Keratinocyte (primary cell): ENCODE data around the gene C10orf90. TPM values are rescaled to one million over a fixed set of nuclear protein-coding genes. Genes with fewer than 3 reads are reported as not detected.

ENCODE experiments used
- DNase-seq: peaks from one replicate; pipeline ENCODE4 v3.0.0-alpha.2; 2011; ENCODE audit warnings: low read depth, missing footprints, low spot score
- FAIRE-seq: peaks from 2 replicates; lab custom pipeline; 2011; peaks lifted over from hg19 to GRCh38; lab: Jason Lieb, UNC
- H2AFZ ChIP-seq: 2 replicates; pipeline ENCODE4 v1.6.0; 2012; ENCODE audit warnings: low read length, control low read depth, inconsistent platforms; ENCODE audit not compliant: control insufficient read depth
- H3K27ac ChIP-seq: 2 replicates; pipeline ENCODE4 v1.5.1; 2011; ENCODE audit warnings: low read length; ENCODE audit not compliant: control insufficient read depth, insufficient read depth
- H3K27me3 ChIP-seq: 3 replicates; pipeline ENCODE4 v1.6.0; 2011; ENCODE audit warnings: low read length; ENCODE audit not compliant: control insufficient read depth, insufficient read depth; ENCODE audit errors: extremely low read depth
- H3K36me3 ChIP-seq, 2 experiments: 2 replicates in 1 of 2; 3 replicates in 1 of 2; pipeline ENCODE4 v1.5.1; 2011; ENCODE audit warnings: low read length in 2 of 2, mild to moderate bottlenecking in 1 of 2; ENCODE audit not compliant: control insufficient read depth in 2 of 2, insufficient read depth in 2 of 2; ENCODE audit errors: extremely low read depth in 1 of 2
- H3K4me1 ChIP-seq: 3 replicates; pipeline ENCODE4 v1.5.1; 2011; ENCODE audit warnings: low read length; ENCODE audit not compliant: control insufficient read depth, insufficient read depth; ENCODE audit errors: extremely low read depth
- H3K4me2 ChIP-seq: 3 replicates; pipeline ENCODE4 v1.6.0; 2011; ENCODE audit warnings: low read depth, low read length; ENCODE audit not compliant: control insufficient read depth, insufficient read depth; ENCODE audit errors: extremely low read depth
- H3K4me3 ChIP-seq, 3 experiments: fragments of 200-600 bp in 1 of 3; sonication (generic) in 1 of 3; 2 replicates in 2 of 3; 3 replicates in 1 of 3; pipeline ENCODE4 v1.5.1; 2011 to 2016; ENCODE audit warnings: low read length in 3 of 3, mild to moderate bottlenecking in 3 of 3, control low read depth in 2 of 3, inconsistent platforms in 1 of 3, low read depth in 1 of 3, mixed read lengths in 1 of 3, mixed run types in 1 of 3, moderate library complexity in 1 of 3; ENCODE audit not compliant: control insufficient read depth in 2 of 3, insufficient read depth in 2 of 3; ENCODE audit errors: extremely low read depth in 1 of 3
- H3K79me2 ChIP-seq: 2 replicates; pipeline ENCODE4 v1.6.0; 2012; ENCODE audit warnings: low read length; ENCODE audit not compliant: control insufficient read depth, insufficient read depth
- H3K9ac ChIP-seq: 3 replicates; pipeline ENCODE4 v1.6.0; 2011; ENCODE audit warnings: low read length; ENCODE audit not compliant: control insufficient read depth, insufficient read depth; ENCODE audit errors: extremely low read depth
- H3K9me1 ChIP-seq: 3 replicates; pipeline ENCODE4 v1.6.0; 2011; ENCODE audit warnings: low read length; ENCODE audit not compliant: control insufficient read depth, insufficient read depth; ENCODE audit errors: extremely low read depth
- H3K9me3 ChIP-seq: 2 replicates; pipeline ENCODE4 v1.5.1; 2012; ENCODE audit warnings: low read depth, low read length; ENCODE audit not compliant: control insufficient read depth
- H4K20me1 ChIP-seq: 3 replicates; pipeline ENCODE4 v1.6.0; 2011; ENCODE audit warnings: low read length; ENCODE audit not compliant: control insufficient read depth, insufficient read depth; ENCODE audit errors: extremely low read depth
- CTCF ChIP-seq, 3 experiments: IDR thresholded peaks in 1 of 3; conservative IDR thresholded peaks in 1 of 3; optimal IDR thresholded peaks in 1 of 3; 2 replicates in 2 of 3; 3 replicates in 1 of 3; pipeline versions ENCODE3 to v1.5.1; 2011; ENCODE audit warnings: low read length in 3 of 3, mild to moderate bottlenecking in 3 of 3, moderate library complexity in 2 of 3, control low read depth in 1 of 3, inconsistent platforms in 1 of 3; ENCODE audit not compliant: insufficient read depth in 2 of 3; ENCODE audit errors: extremely low read depth in 1 of 3
- EZH2 ChIP-seq: IDR thresholded peaks from one replicate; pipeline ENCODE4 v1.6.1; 2012; ENCODE audit warnings: inconsistent platforms, mild to moderate bottlenecking, low read length, moderate library complexity
- dilution Hi-C: fragments of 300-500 bp; cut with MboI; formaldehyde crosslinking; loops from one replicate; pipeline ENCODE4 v1.7.0; 2020; ENCODE audit warnings: low sequenced_read_pairs; ENCODE audit not compliant: extremely low pct_ligation_motif_present
- polyA plus RNA-seq, 5 experiments: library from polyadenylated mRNA; depleted of rRNA in 3 of 5; stranded (reverse) in 3 of 5; stranded (forward) in 1 of 5; unstranded in 1 of 5; fragments of >200 nt; gene quantifications; 1 replicate in 1 of 5; 2 replicates in 3 of 5; 3 replicates in 1 of 5; pipeline versions ENCODE4 v1.2.1 to v1.2.3, GENCODE V29; 2011 to 2012; ENCODE audit warnings: missing spikeins in 2 of 5, low read depth in 1 of 5, low replicate concordance in 1 of 5

The C10orf90 gene
- polyA plus RNA-seq, 1 donor (not counting 4 experiments of a cell fraction or from before 2014, with no cell fraction given) = not detected

GRCh38 chr10:126569513-126570244 is 100.8 kb downstream of the C10orf90 start:
- Histone ChIP-seq H3K4me3 (no peak overlapping the region), H3K36me3 (no peaks in the 10 kb centered on the region), H3K9me3 (no peaks in the 10 kb centered on the region), H3K9me1 (no peaks in the 10 kb centered on the region), H3K4me1 (no peaks in the 10 kb centered on the region), H2AFZ (no peak overlapping the region), H3K27ac (no peak overlapping the region), H4K20me1 (no peaks in the 10 kb centered on the region), H3K4me2 (no peak overlapping the region), H3K27me3 (no peaks in the 10 kb centered on the region), H3K79me2 (no peaks in the 10 kb centered on the region), H3K9ac (no peak overlapping the region)
- TF ChIP-seq CTCF (optimal IDR thresholded peaks at IDR 0.05 in 1 of 3, IDR thresholded peaks at IDR 0.05 in 1 of 3, conservative IDR thresholded peaks at IDR 0.05 in 1 of 3; ENCODE audit: extremely low read depth in 1 of 3, insufficient read depth in 2 of 3, low read length in 3 of 3) (no peak), EZH2 (no peak)
- DNase-seq (no peak), FAIRE-seq (no peak)
- dilution Hi-C loops = no loop called here

- no peaks in the 10 kb centered on the region for H3K79me2 ChIP-seq
- no peaks in the 10 kb centered on the region for H3K9me3 ChIP-seq
- no peaks in the 10 kb centered on the region for H3K9me1 ChIP-seq
- no peaks in the 10 kb centered on the region for H4K20me1 ChIP-seq
- dilution Hi-C loops = no loop called here
- FAIRE-seq = no peak
- no peaks in the 10 kb centered on the region for H3K36me3 ChIP-seq
- DNase-seq = no peak
- H3K4me2 ChIP-seq = no peak overlapping the region
- no peaks in the 10 kb centered on the region for H3K27me3 ChIP-seq
- TF ChIP-seq CTCF (optimal IDR thresholded peaks at IDR 0.05 in 1 of 3, IDR thresholded peaks at IDR 0.05 in 1 of 3, conservative IDR thresholded peaks at IDR 0.05 in 1 of 3; ENCODE audit: extremely low read depth in 1 of 3, insufficient read depth in 2 of 3, low read length in 3 of 3) (no peak), EZH2 (no peak)
- no peak overlapping the region for H3K4me3 ChIP-seq
- H3K4me1 ChIP-seq = no peaks in the 10 kb centered on the region
- H3K27ac ChIP-seq = no peak overlapping the region
- H2AFZ ChIP-seq = no peak overlapping the region
- no peak overlapping the region for H3K9ac ChIP-seq
Measured at GRCh38 chr10:126568809-126569385, 101.6 kb downstream of the C10orf90 start.
